ENCODE results near the gene TOX2. TPM values are rescaled to one million over a fixed set of nuclear protein-coding genes. Genes with fewer than 3 reads are reported as not detected.

Gene TOX2
- total RNA-seq, 1 donor: 1.1 TPM

DNA sequence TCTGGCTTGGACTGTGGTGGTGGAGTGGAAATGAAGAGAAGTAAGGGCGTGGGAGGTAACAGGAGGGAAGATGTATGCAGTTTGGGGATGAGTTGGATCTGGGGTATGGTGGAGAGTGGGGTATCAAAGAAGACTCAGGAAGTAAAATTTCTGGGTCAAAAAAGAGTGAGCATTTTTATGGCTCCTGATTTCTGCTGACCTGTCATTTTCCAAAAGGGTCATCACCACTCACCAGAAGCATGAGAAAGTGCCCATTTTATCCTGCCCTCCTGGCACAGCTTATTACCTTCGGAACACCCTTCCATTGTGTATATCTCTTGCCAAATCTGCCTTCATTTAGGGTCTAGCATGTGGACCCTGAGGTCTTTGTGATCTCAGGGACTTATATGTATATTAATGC is 17.3 kb downstream of the TOX2 start:
- Histone ChIP-seq H4K20me1 (ENCODE audit: insufficient read depth, low read length) (no peaks in the 10 kb centered on the region), H3K4me2 (ENCODE audit: insufficient read depth, low read length) (no peak overlapping the region)
- TF ChIP-seq, protein P1, sequence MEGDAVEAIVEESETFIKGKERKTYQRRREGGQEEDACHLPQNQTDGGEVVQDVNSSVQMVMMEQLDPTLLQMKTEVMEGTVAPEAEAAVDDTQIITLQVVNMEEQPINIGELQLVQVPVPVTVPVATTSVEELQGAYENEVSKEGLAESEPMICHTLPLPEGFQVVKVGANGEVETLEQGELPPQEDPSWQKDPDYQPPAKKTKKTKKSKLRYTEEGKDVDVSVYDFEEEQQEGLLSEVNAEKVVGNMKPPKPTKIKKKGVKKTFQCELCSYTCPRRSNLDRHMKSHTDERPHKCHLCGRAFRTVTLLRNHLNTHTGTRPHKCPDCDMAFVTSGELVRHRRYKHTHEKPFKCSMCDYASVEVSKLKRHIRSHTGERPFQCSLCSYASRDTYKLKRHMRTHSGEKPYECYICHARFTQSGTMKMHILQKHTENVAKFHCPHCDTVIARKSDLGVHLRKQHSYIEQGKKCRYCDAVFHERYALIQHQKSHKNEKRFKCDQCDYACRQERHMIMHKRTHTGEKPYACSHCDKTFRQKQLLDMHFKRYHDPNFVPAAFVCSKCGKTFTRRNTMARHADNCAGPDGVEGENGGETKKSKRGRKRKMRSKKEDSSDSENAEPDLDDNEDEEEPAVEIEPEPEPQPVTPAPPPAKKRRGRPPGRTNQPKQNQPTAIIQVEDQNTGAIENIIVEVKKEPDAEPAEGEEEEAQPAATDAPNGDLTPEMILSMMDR (IDR thresholded peaks at IDR 0.05; ENCODE audit: extremely low read depth, low read depth, low read length): no peak

DNA sequence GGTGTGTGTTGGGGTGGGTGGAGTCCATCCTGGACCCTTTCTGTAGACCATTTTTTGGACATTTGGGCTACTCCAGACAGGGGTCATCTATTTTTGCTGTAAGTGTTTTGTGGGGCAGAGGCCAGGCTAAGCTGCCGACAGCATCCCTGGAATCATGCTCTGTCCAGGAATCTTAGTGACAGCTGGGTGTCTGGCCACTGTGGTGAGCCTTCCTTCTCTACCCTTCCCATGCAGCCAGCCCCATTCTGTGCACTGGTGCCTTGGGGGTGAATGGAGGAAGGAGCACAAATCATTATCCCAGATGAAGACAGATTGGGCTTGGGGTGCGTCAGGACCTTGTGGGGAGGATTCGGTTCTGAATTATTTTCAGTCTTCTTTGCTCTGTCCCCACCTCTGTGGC is 20.2 kb downstream of the TOX2 start:
- no peaks in the 10 kb centered on the region for H3K36me3 ChIP-seq (ENCODE audit: insufficient read depth, low read length)
- no peak overlapping the region for H3K4me2 ChIP-seq (ENCODE audit: insufficient read depth, low read length)
- peaks cover 27% of the 10 kb centered on the region for H3K4me1 ChIP-seq (ENCODE audit: insufficient read depth, low read length)
- peaks cover 3% of the 10 kb centered on the region for H4K20me1 ChIP-seq (ENCODE audit: insufficient read depth, low read length)
- no peak overlapping the region for H3K4me3 ChIP-seq (ENCODE audit: insufficient read depth, low read length)
- no peak overlapping the region for H3K27ac ChIP-seq (ENCODE audit: low read depth, low read length)
- no peaks in the 10 kb centered on the region for H3K79me2 ChIP-seq (ENCODE audit: insufficient read depth, low read length)
- TF ChIP-seq, protein P1 (IDR thresholded peaks at IDR 0.05; ENCODE audit: extremely low read depth, low read depth, low read length): no peak
- no peak overlapping the region for H2AFZ ChIP-seq (ENCODE audit: low read length)
- H3K27me3 ChIP-seq (ENCODE audit: insufficient read depth, low read length): no peaks in the 10 kb centered on the region
- H3K9me3 ChIP-seq (ENCODE audit: low read depth, low read length): no peaks in the 10 kb centered on the region
- DNase-seq (ENCODE audit: insufficient read length, low spot score, missing footprints): no peak

More for the DNA sequence above, 17.3 kb downstream of the TOX2 start:
- H3K9me3 ChIP-seq (ENCODE audit: low read depth, low read length): no peaks in the 10 kb centered on the region
- DNase-seq (ENCODE audit: insufficient read length, low spot score, missing footprints): no peak
- H3K4me3 ChIP-seq (ENCODE audit: insufficient read depth, low read length): no peak overlapping the region
- no peaks in the 10 kb centered on the region for H3K79me2 ChIP-seq (ENCODE audit: insufficient read depth, low read length)
- H3K27me3 ChIP-seq (ENCODE audit: insufficient read depth, low read length): no peaks in the 10 kb centered on the region
- H3K36me3 ChIP-seq (ENCODE audit: insufficient read depth, low read length): no peaks in the 10 kb centered on the region
- H3K27ac ChIP-seq (ENCODE audit: low read depth, low read length): no peak overlapping the region
- H2AFZ ChIP-seq (ENCODE audit: low read length): no peak overlapping the region
- H3K4me1 ChIP-seq (ENCODE audit: insufficient read depth, low read length): peaks cover under 1% of the 10 kb centered on the region

DNA sequence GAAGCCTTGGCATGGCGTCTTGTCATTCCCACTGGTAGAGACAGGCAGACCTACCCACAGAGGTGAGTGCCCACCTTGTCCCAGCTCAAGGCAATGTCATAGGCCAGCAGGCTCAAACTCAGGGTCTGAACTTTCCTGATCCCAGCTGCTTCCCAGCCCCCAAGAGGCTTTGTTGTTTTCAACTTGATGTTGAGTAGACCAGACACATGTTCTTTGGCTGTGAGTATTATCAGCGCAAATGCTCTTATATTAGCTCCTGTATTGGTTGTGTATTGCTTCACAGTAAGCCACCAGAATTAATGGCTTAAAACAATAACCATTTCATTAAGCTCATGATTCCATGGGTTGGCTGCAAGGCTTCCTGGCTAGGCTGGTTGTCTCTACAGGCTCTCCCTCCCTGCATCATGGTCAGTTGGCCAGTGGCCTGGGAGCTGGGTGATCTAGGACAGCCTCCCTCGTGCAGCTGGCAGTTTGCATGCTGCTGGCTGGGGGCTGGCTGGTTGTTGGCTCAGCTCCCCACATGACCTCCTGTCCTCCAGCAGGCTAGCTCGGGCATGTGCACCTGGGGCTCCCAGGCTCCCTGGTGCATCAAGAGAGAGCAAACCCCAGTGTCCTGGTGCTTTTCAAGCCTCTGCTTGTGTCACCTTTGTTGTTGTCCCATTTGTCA is 21.6 kb downstream of the TOX2 start:
- Histone ChIP-seq H3K4me1 (ENCODE audit: insufficient read depth, low read length) (peaks cover 37% of the 10 kb centered on the region), H3K27me3 (ENCODE audit: insufficient read depth, low read length) (no peaks in the 10 kb centered on the region), H3K79me2 (ENCODE audit: insufficient read depth, low read length) (no peaks in the 10 kb centered on the region), H3K36me3 (ENCODE audit: insufficient read depth, low read length) (no peaks in the 10 kb centered on the region), H3K4me3 (ENCODE audit: insufficient read depth, low read length) (no peak overlapping the region), H3K27ac (ENCODE audit: low read depth, low read length) (no peak overlapping the region), H2AFZ (ENCODE audit: low read length) (no peak overlapping the region), H3K9me3 (ENCODE audit: low read depth, low read length) (no peaks in the 10 kb centered on the region), H4K20me1 (ENCODE audit: insufficient read depth, low read length) (peaks cover 3% of the 10 kb centered on the region), H3K4me2 (ENCODE audit: insufficient read depth, low read length) (no peak overlapping the region)
- no peak for DNase-seq (ENCODE audit: insufficient read length, low spot score, missing footprints)
- TF ChIP-seq, protein P1 (IDR thresholded peaks at IDR 0.05; ENCODE audit: extremely low read depth, low read depth, low read length): no peak

DNA sequence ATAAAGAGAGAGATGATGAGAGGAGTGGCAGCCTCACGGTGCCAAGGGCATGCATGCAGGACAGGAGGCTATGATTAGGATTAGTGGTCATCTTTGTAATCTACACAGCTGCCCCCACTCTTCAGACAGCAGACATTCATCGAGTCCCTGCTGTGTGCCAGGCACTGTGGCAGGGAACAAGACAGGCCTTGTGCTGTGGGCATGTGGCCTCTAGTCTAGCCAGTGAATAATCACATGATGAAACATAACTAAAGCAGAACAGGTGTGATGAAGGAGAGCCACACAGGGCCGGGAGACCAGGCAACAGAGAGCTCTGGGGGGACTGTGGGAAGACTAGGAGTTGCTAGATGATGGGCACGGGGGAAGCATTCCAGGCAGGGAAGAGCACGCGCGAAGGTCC is 22.2 kb downstream of the TOX2 start:
- Histone ChIP-seq H3K79me2 (ENCODE audit: insufficient read depth, low read length) (no peaks in the 10 kb centered on the region), H3K4me3 (ENCODE audit: insufficient read depth, low read length) (no peak overlapping the region), H3K4me1 (ENCODE audit: insufficient read depth, low read length) (peaks cover 37% of the 10 kb centered on the region), H3K27me3 (ENCODE audit: insufficient read depth, low read length) (no peaks in the 10 kb centered on the region), H3K36me3 (ENCODE audit: insufficient read depth, low read length) (no peaks in the 10 kb centered on the region), H2AFZ (ENCODE audit: low read length) (no peak overlapping the region), H3K27ac (ENCODE audit: low read depth, low read length) (no peak overlapping the region), H3K9me3 (ENCODE audit: low read depth, low read length) (no peaks in the 10 kb centered on the region), H4K20me1 (ENCODE audit: insufficient read depth, low read length) (peaks cover 3% of the 10 kb centered on the region), H3K4me2 (ENCODE audit: insufficient read depth, low read length) (no peak overlapping the region)
- TF ChIP-seq, protein P1 (IDR thresholded peaks at IDR 0.05; ENCODE audit: extremely low read depth, low read depth, low read length): no peak
- no peak for DNase-seq (ENCODE audit: insufficient read length, low spot score, missing footprints)
